Erythroblast (primary cell): Measurements from ENCODE around the gene WFDC5.

Experiments used
- GATA1 ChIP-seq: IDR thresholded peaks from 2 replicates; pipeline ENCODE4 v1.6.1; 2011; ENCODE audit warnings: low read depth, mild to moderate bottlenecking, control low read depth, low read length, moderate library complexity
- POLR2A ChIP-seq: IDR thresholded peaks from 2 replicates; pipeline ENCODE4 v1.6.1; 2011; ENCODE audit warnings: mild to moderate bottlenecking, low read length

- no peak for TF ChIP-seq POLR2A
- TF ChIP-seq GATA1: no peak
Measured at GRCh38 chr20:45115386-45115774, 406 bp upstream of the WFDC5 start.
